Kidney epithelial cell (primary cell): ENCODE results near the gene ACVRL1. TPM values are rescaled to one million over a fixed set of nuclear protein-coding genes. Genes with fewer than 3 reads are reported as not detected.

ENCODE experiments used
- DNase-seq: peaks from one replicate; pipeline ENCODE4 v3.0.0-alpha.2; 2010; ENCODE audit warnings: low read depth
- H3K27me3 ChIP-seq: 2 replicates; pipeline ENCODE4 v1.6.0; 2011; ENCODE audit warnings: low read length; ENCODE audit not compliant: control insufficient read depth, insufficient read depth
- H3K36me3 ChIP-seq: 2 replicates; pipeline ENCODE4 v1.5.1; 2011; ENCODE audit warnings: low read length; ENCODE audit not compliant: control insufficient read depth, insufficient read depth
- H3K4me3 ChIP-seq: 2 replicates; pipeline ENCODE4 v1.5.1; 2011; ENCODE audit warnings: low read depth, mild to moderate bottlenecking, control low read depth, low read length
- total RNA-seq: library from RNA; depleted of rRNA; stranded (reverse); fragments of >200 nt; gene quantifications from 2 replicates; pipeline ENCODE4 v1.2.3, GENCODE V29; 2015
- TF ChIP-seq, protein P1 (sequence below): IDR thresholded peaks from 2 replicates; pipeline ENCODE4 v1.5.1; 2011; ENCODE audit warnings: mild to moderate bottlenecking, moderate library complexity, low read length, control low read depth, inconsistent platforms; ENCODE audit not compliant: insufficient read depth, poor library complexity, severe bottlenecking

Gene ACVRL1
- total RNA-seq, 1 donor from 2014 or later, result 9.7 TPM

DNA sequence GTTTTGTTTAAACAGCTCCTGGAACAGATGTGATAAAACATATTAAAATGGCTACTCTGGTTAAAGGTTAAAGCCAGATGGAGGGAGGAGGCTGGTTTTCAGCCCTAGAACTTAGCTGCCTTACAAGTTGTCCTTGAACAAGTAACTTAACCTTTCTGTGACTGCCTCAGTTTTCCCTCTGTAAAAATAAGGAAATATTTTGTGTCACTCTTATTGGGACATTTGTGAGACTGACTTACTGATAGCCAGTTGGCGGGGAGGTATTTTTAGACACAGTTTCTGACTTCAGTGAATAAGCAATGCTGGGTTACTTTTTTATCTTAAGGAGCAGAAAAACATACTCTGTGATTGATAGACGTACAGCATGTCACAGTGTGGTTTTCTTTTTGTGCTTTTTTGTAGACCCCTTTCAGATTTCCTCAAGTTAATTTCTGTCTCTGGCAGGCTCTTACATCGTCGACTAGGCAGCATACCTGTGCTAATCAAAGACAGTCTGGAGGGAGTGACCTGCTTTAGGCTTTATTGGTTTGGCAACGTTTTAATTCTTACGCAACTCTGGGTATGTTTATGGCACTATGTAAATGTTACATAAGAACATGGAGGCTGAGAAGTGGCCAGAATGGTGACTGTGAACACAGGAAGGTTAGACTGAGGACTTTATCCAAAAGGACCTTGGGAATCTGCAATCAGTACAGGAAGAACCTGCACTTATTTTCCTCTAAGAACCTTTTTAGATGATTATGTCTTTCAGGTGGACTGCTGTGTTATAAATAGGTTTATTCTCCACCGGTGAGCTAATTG is 47.5 kb downstream of the ACVRL1 start:
- TF ChIP-seq, protein P1, sequence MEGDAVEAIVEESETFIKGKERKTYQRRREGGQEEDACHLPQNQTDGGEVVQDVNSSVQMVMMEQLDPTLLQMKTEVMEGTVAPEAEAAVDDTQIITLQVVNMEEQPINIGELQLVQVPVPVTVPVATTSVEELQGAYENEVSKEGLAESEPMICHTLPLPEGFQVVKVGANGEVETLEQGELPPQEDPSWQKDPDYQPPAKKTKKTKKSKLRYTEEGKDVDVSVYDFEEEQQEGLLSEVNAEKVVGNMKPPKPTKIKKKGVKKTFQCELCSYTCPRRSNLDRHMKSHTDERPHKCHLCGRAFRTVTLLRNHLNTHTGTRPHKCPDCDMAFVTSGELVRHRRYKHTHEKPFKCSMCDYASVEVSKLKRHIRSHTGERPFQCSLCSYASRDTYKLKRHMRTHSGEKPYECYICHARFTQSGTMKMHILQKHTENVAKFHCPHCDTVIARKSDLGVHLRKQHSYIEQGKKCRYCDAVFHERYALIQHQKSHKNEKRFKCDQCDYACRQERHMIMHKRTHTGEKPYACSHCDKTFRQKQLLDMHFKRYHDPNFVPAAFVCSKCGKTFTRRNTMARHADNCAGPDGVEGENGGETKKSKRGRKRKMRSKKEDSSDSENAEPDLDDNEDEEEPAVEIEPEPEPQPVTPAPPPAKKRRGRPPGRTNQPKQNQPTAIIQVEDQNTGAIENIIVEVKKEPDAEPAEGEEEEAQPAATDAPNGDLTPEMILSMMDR, result no peak
- no peak for DNase-seq
- H3K4me3 ChIP-seq, result no peak overlapping the region
- H3K27me3 ChIP-seq, result no peaks in the 10 kb centered on the region
- no peaks in the 10 kb centered on the region for H3K36me3 ChIP-seq

- H3K4me3 ChIP-seq, result no peak overlapping the region
- TF ChIP-seq, protein P1, result no peak
- H3K36me3 ChIP-seq, result no peaks in the 10 kb centered on the region
- no peaks in the 10 kb centered on the region for H3K27me3 ChIP-seq
- DNase-seq, result no peak
These were observed 48.4 kb downstream of the ACVRL1 start for GRCh38 chr12:51955702-51956101.

GRCh38 chr12:51958542-51958941 is 51.2 kb downstream of the ACVRL1 start:
- TF ChIP-seq, protein P1, result no peak
- Histone ChIP-seq H3K4me3 (no peak overlapping the region), H3K27me3 (no peaks in the 10 kb centered on the region), H3K36me3 (no peaks in the 10 kb centered on the region)
- no peak for DNase-seq

DNA sequence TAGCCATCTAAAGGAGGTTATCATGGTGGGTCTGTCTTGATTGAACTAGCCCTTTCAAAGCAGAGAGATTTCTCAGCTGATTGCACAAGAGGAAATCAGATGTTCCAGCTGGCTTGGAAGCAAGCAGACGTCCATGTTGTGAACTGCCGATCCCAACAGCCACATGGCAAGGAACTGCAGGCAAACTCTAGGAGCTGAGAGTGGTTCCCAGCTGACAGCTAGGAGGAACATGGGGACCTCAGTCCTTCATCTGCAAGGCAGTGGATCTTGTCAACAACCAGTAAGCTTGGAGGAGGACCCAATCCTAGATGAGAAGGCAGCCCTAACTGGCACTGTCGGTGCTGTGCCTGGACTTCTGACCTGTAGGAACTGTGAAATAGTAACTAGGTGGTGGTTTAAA is 51.9 kb downstream of the ACVRL1 start:
- Histone ChIP-seq H3K27me3 (no peaks in the 10 kb centered on the region), H3K4me3 (no peak overlapping the region), H3K36me3 (no peaks in the 10 kb centered on the region)
- TF ChIP-seq, protein P1, result no peak
- no peak for DNase-seq

DNA sequence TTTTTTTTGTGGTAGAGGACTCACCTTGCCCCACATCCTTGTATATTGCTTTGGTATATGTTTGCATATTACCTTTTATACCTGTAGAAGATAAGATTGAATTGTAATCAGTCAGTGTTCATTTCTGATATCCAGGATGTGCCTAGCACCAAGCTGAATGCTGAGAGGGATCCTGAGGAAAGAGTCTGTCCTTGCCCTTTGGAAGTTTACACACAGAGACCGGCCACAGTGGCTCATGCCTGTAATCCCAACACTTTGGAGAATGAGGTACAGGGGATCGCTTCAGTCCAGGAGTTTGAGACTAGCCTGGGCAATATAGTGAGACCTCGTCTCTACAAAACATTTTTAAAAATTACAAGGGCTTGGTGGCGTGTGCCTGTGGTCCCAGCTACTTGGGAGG is 52.6 kb downstream of the ACVRL1 start:
- H3K4me3 ChIP-seq, result no peak overlapping the region
- TF ChIP-seq, protein P1, result no peak
- no peak for DNase-seq
- no peaks in the 10 kb centered on the region for H3K27me3 ChIP-seq
- H3K36me3 ChIP-seq, result no peaks in the 10 kb centered on the region

GRCh38 chr12:51960488-51960887 is 53.2 kb downstream of the ACVRL1 start:
- Histone ChIP-seq H3K36me3 (no peaks in the 10 kb centered on the region), H3K4me3 (no peak overlapping the region), H3K27me3 (no peaks in the 10 kb centered on the region)
- TF ChIP-seq, protein P1, result no peak
- no peak for DNase-seq
